Chondrocyte (in vitro differentiated cells): ENCODE data around the gene ANGPTL1. TPM values are rescaled to one million over a fixed set of nuclear protein-coding genes. Genes with fewer than 3 reads are reported as not detected.

Source experiments
- DNase-seq: peaks from one replicate; pipeline ENCODE4 v3.0.0; 2021; ENCODE audit warnings: mixed read lengths, low spot score
- H3K27ac Mint-ChIP-seq: one replicate; pipeline ENCODE4 v1.8.0; 2021; ENCODE audit warnings: mild to moderate bottlenecking, moderate library complexity, mixed read lengths; ENCODE audit not compliant: unreplicated experiment
- H3K27me3 Mint-ChIP-seq: 2 replicates; pipeline ENCODE4 v1.8.0; 2021; ENCODE audit warnings: low read depth, mixed read lengths
- H3K36me3 Mint-ChIP-seq: 2 replicates; pipeline ENCODE4 v1.8.0; 2021; ENCODE audit warnings: low read depth, mixed read lengths
- H3K4me1 Mint-ChIP-seq: 2 replicates; pipeline ENCODE4 v1.8.0; 2021; ENCODE audit warnings: low read depth, mild to moderate bottlenecking, mixed read lengths
- H3K4me3 Mint-ChIP-seq: one replicate; pipeline ENCODE4 v1.8.0; 2021; ENCODE audit warnings: mild to moderate bottlenecking, moderate library complexity, mixed read lengths; ENCODE audit not compliant: unreplicated experiment
- H3K9me3 Mint-ChIP-seq: 2 replicates; pipeline ENCODE4 v1.8.0; 2021; ENCODE audit warnings: low read depth, mixed read lengths
- CTCF ChIP-seq: fragments of 200-600 bp; sonication (generic); IDR thresholded peaks from 2 replicates; pipeline ENCODE4 v1.5.0; 2021; ENCODE audit warnings: antibody characterized with exemption, mild to moderate bottlenecking, moderate library complexity
- total RNA-seq: library from RNA; stranded (reverse); gene quantifications from 3 replicates; pipeline ENCODE4 v1.2.1, GENCODE V29; 2021

ANGPTL1 gene
- total RNA-seq, 1 donor from 2014 or later: 2.6 TPM

GRCh38 chr1:178844436-178844835, 26.4 kb downstream of the ANGPTL1 start:
- H3K27ac Mint-ChIP-seq: no peak overlapping the region
- H3K9me3 Mint-ChIP-seq: peaks cover 7% of the 10 kb centered on the region
- peaks cover 4% of the 10 kb centered on the region for H3K4me1 Mint-ChIP-seq
- DNase-seq: no peak
- TF ChIP-seq CTCF: no peak
- no peaks in the 10 kb centered on the region for H3K36me3 Mint-ChIP-seq
- H3K27me3 Mint-ChIP-seq: no peaks in the 10 kb centered on the region
- H3K4me3 Mint-ChIP-seq: no peak overlapping the region

GRCh38 chr1:178825167-178825566, 45.7 kb downstream of the ANGPTL1 start:
- Mint-ChIP-seq H3K4me3 (no peak overlapping the region), H3K9me3 (no peaks in the 10 kb centered on the region), H3K36me3 (peaks cover 3% of the 10 kb centered on the region), H3K27ac (no peak overlapping the region), H3K27me3 (no peaks in the 10 kb centered on the region), H3K4me1 (no peaks in the 10 kb centered on the region)
- TF ChIP-seq CTCF: no peak
- no peak for DNase-seq

GRCh38 chr1:178821134-178821866, 49.6 kb downstream of the ANGPTL1 start:
- no peak overlapping the region for H3K27ac Mint-ChIP-seq
- no peaks in the 10 kb centered on the region for H3K27me3 Mint-ChIP-seq
- no peak overlapping the region for H3K4me3 Mint-ChIP-seq
- TF ChIP-seq CTCF: no peak
- H3K4me1 Mint-ChIP-seq: no peaks in the 10 kb centered on the region
- no peaks in the 10 kb centered on the region for H3K9me3 Mint-ChIP-seq
- no peaks in the 10 kb centered on the region for H3K36me3 Mint-ChIP-seq
- DNase-seq: no peak

- H3K4me3 Mint-ChIP-seq: no peak overlapping the region
These were observed 51.8 kb downstream of the ANGPTL1 start for GRCh38 chr1:178819123-178819522.

GRCh38 chr1:178818416-178818815, 52.5 kb downstream of the ANGPTL1 start:
- no peak overlapping the region for H3K27ac Mint-ChIP-seq
- DNase-seq: no peak
- H3K27me3 Mint-ChIP-seq: no peaks in the 10 kb centered on the region

More at GRCh38 chr1:178819123-178819522, 51.8 kb downstream of the ANGPTL1 start:
- no peak overlapping the region for H3K27ac Mint-ChIP-seq
- no peaks in the 10 kb centered on the region for H3K9me3 Mint-ChIP-seq
- no peaks in the 10 kb centered on the region for H3K27me3 Mint-ChIP-seq
- no peak for TF ChIP-seq CTCF
- peaks cover 4% of the 10 kb centered on the region for H3K4me1 Mint-ChIP-seq
- no peaks in the 10 kb centered on the region for H3K36me3 Mint-ChIP-seq
- no peak for DNase-seq

More at GRCh38 chr1:178818416-178818815, 52.5 kb downstream of the ANGPTL1 start:
- TF ChIP-seq CTCF: no peak
- Mint-ChIP-seq H3K4me1 (peaks cover 6% of the 10 kb centered on the region), H3K9me3 (no peaks in the 10 kb centered on the region), H3K36me3 (no peaks in the 10 kb centered on the region), H3K4me3 (no peak overlapping the region)
